SK-N-MC (cell line): ENCODE data around the gene CTNND2.

Experiments used
- EZH2 ChIP-seq: fragments of 200-600 bp; sonication (generic); IDR thresholded peaks from one replicate; pipeline ENCODE4 v1.6.1; 2017; ENCODE audit warnings: antibody characterized with exemption
- FOXP2 ChIP-seq: optimal IDR thresholded peaks from 2 replicates; pipeline ENCODE3; 2011; ENCODE audit warnings: mild to moderate bottlenecking, moderate library complexity; ENCODE audit not compliant: insufficient read depth; ENCODE audit errors: extremely low read length, control extremely low read depth
- POLR2AphosphoS5 ChIP-seq: IDR thresholded peaks from 2 replicates; pipeline ENCODE4 v1.6.1; 2012; ENCODE audit warnings: mild to moderate bottlenecking, low read depth, low read length, borderline replicate concordance

DNA sequence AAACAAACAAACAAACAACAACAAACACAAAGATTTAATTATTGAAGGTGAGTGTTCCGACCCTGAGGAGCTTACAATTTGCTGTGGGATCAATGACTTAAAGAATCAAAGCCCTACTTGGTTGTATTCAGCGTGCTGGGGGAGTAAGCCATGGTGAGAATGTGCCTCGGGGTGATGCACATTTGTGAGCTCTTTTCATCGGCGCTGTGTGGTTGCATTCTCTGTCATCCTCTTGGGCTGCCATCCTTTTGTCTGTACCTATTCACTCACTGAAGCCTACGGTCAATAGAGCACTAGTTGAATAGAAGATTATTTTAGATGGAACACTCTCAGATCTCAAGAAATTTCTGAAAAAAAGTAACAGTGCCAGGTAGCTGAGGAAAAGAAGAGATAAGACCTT, 203.9 kb downstream of the CTNND2 start:
- TF ChIP-seq POLR2AphosphoS5 (no peak), EZH2 (no peak), FOXP2 (no peak)
